GM21786 (cell line): ENCODE results near the gene NRK.
"Not testable (repeated sequence)": the region's sequence is repeated elsewhere in the genome, so short reads cannot be mapped to it uniquely, and the experiment has no call there.

Experiments used
- ATAC-seq: cut with Tn5 transposase; IDR thresholded peaks from one replicate; pipeline ENCODE4 v1.9.1; 2021; ENCODE audit not compliant: unreplicated experiment

The NRK gene

GRCh38 chrX:105876658-105877057 is 54.3 kb downstream of the NRK start:
- peak; percentile 60 for ATAC-seq

GRCh38 chrX:105880491-105880890 is 58.2 kb downstream of the NRK start:
- no peak for ATAC-seq

GRCh38 chrX:105882581-105883275 is 60.4 kb downstream of the NRK start:
- ATAC-seq = no peak

GRCh38 chrX:105894721-105895120 is 72.4 kb downstream of the NRK start:
- no peak for ATAC-seq

- ATAC-seq = no peak
Measured at GRCh38 chrX:105909576-105909975, 87.2 kb downstream of the NRK start.

- no peak for ATAC-seq
Measured at GRCh38 chrX:105910563-105911105, 88.3 kb downstream of the NRK start.

- no peak for ATAC-seq
Measured at GRCh38 chrX:105945266-105945665, 122.9 kb downstream of the NRK start.

- ATAC-seq = no peak
Measured at GRCh38 chrX:105969487-105969886, 147.1 kb downstream of the NRK start.

GRCh38 chrX:105972690-105973386 is 150.5 kb downstream of the NRK start:
- ATAC-seq = no peak

GRCh38 chrX:105973387-105973739 is 151.0 kb downstream of the NRK start:
- ATAC-seq = no peak

- ATAC-seq = no peak
Measured at GRCh38 chrX:105975382-105975781, 153.0 kb downstream of the NRK start.

GRCh38 chrX:105981772-105982485 is 159.6 kb downstream of the NRK start:
- no peak for ATAC-seq

- ATAC-seq = not testable (repeated sequence)
Measured at GRCh38 chrX:105988487-105988886, 166.1 kb downstream of the NRK start.

GRCh38 chrX:105999294-105999693 is 177.0 kb downstream of the NRK start:
- no peak for ATAC-seq

GRCh38 chrX:106000203-106000602 is 177.9 kb downstream of the NRK start:
- no peak for ATAC-seq

GRCh38 chrX:106000609-106001008 is 178.3 kb downstream of the NRK start:
- ATAC-seq = not testable (repeated sequence)

GRCh38 chrX:106005684-106006083 is 183.3 kb downstream of the NRK start:
- ATAC-seq = no peak

GRCh38 chrX:106007815-106008214 is 185.5 kb downstream of the NRK start:
- no peak for ATAC-seq
